ENCODE data around the gene NUTM1. TPM values are rescaled to one million over a fixed set of nuclear protein-coding genes. Genes with fewer than 3 reads are reported as not detected.

Gene NUTM1
- total and polyA plus RNA-seq, 2 of the 13 experiments (the other 11 are each of a cell fraction or from before 2014, with no cell fraction given) = not detected

DNA sequence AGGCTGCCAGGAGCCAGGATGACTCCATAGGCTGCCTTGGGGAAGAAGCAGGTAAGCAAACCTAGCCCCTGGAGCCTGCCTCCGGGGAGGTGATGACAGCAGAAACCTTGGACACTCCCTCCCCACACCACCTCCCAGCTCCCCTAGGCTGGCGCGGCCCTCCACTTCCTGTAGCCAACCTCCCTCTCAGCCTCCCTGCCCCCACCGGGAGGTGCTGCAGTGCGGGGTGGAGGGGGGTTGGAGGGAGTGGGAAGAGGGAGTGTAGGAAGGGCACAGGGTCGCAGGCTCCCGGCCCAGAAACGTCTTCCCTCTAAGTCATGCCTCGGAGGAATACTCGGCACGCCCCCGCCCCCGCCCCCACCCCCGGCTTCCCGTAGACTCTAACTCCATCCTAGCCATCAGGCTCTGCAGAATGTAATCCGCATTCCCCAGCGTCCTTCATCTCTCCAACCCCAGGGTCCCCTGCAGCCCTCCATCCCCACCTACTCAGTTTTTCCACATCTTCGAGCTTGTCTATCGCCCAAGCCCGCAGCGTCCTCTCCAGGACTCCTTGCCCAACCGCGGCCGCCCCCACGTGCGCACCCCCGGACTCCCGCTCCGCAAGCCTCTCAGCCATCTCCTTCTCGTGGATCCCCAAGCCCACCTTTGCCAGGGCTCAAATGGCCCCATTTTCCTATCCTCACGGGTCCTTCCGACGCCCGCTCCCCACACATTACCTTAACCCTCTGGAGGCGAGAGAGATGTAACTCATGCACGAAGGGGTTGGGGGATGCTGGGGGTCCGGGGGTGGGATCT, 23.4 kb downstream of the NUTM1 start (continued):
- TF ChIP-seq, protein P1, sequence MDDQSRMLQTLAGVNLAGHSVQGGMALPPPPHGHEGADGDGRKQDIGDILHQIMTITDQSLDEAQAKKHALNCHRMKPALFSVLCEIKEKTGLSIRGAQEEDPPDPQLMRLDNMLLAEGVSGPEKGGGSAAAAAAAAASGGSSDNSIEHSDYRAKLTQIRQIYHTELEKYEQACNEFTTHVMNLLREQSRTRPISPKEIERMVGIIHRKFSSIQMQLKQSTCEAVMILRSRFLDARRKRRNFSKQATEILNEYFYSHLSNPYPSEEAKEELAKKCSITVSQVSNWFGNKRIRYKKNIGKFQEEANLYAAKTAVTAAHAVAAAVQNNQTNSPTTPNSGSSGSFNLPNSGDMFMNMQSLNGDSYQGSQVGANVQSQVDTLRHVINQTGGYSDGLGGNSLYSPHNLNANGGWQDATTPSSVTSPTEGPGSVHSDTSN (CRISPR knock-in tag; IDR thresholded peaks at IDR 0.05; ENCODE audit: borderline replicate concordance) = no peak
- TF ChIP-seq, protein P2, sequence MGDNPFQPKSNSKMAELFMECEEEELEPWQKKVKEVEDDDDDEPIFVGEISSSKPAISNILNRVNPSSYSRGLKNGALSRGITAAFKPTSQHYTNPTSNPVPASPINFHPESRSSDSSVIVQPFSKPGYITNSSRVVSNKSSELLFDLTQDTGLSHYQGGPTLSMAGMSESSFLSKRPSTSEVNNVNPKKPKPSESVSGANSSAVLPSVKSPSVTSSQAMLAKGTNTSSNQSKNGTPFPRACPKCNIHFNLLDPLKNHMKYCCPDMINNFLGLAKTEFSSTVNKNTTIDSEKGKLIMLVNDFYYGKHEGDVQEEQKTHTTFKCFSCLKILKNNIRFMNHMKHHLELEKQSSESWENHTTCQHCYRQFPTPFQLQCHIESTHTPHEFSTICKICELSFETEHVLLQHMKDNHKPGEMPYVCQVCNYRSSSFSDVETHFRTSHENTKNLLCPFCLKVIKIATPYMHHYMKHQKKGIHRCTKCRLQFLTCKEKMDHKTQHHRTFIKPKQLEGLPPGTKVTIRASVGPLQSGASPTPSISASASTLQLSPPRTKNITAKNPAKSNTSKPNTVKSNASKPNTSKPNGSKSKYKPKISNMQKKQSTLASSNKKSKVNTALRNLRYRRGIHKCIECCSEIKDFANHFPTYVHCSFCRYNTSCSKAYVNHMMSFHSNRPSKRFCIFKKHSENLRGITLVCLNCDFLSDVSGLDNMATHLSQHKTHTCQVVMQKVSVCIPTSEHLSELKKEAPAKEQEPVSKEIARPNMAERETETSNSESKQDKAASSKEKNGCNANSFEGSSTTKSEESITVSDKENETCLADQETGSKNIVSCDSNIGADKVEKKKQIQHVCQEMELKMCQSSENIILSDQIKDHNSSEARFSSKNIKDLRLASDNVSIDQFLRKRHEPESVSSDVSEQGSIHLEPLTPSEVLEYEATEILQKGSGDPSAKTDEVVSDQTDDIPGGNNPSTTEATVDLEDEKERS (CRISPR knock-in tag; IDR thresholded peaks at IDR 0.05) = no peak
- TF ChIP-seq TSC22D2 (CRISPR knock-in tag; IDR thresholded peaks at IDR 0.05; ENCODE audit: borderline replicate concordance) (no peak), GMEB2 (CRISPR knock-in tag; IDR thresholded peaks at IDR 0.05; ENCODE audit: low read depth) (no peak), FOXC1 (CRISPR knock-in tag; IDR thresholded peaks at IDR 0.05; ENCODE audit: borderline replicate concordance) (0 out of 2 replicates have a peak, but pooled peaks have one; percentile 42), ARHGAP35 (CRISPR knock-in tag; IDR thresholded peaks at IDR 0.05; ENCODE audit: borderline replicate concordance) (no peak), SIX4 (CRISPR knock-in tag; IDR thresholded peaks at IDR 0.05) (no peak), TFE3 (CRISPR knock-in tag; IDR thresholded peaks at IDR 0.05) (no peak), ZNF543 (CRISPR knock-in tag; IDR thresholded peaks at IDR 0.05) (no peak), AGO2 (optimal IDR thresholded peaks at IDR 0.05; ENCODE audit: low read depth, low read length) (no peak), POLR2AphosphoS5 (IDR thresholded peaks at IDR 0.05; ENCODE audit: low read depth, low read length) (no peak), MXD4 (CRISPR knock-in tag; IDR thresholded peaks at IDR 0.05) (0 out of 2 replicates have a peak, but pooled peaks have one; percentile 64), ZNF629 (CRISPR knock-in tag; conservative IDR thresholded peaks at IDR 0.05) (no peak), HOXD1 (CRISPR knock-in tag; IDR thresholded peaks at IDR 0.05) (no peak), ZNF276 (CRISPR knock-in tag; IDR thresholded peaks at IDR 0.05; ENCODE audit: low read depth) (no peak), FOXO1 (CRISPR knock-in tag; IDR thresholded peaks at IDR 0.05) (0 out of 2 replicates have a peak, but pooled peaks have one; percentile 28), ZNF317 (CRISPR knock-in tag; IDR thresholded peaks at IDR 0.05) (no peak), ZNF720 (CRISPR knock-in tag; IDR thresholded peaks at IDR 0.05) (no peak), DPF2 (CRISPR knock-in tag; IDR thresholded peaks at IDR 0.05; ENCODE audit: borderline replicate concordance, low read depth) (no peak), BHLHE40 (IDR thresholded peaks at IDR 0.05; ENCODE audit: low read length) (no peak), PHF20 (CRISPR knock-in tag; IDR thresholded peaks at IDR 0.05) (no peak; the same call in 1 of the 2 replicates)
